HCT116 (cell line): ENCODE data around the gene HEATR5B. TPM values are rescaled to one million over a fixed set of nuclear protein-coding genes. Genes with fewer than 3 reads are reported as not detected.

ENCODE experiments used
- ATAC-seq: fragments of 200-7000 bp; cut with Tn5 transposase; 2 replicates; pipeline ENCODE4 v1.9.1; 2020; ENCODE audit warnings: mild to moderate bottlenecking, moderate library complexity
- BruUV-seq: library from RNA; stranded (reverse); fragments of 400-500 nt; replicated peaks from 2 replicates; lab custom pipeline; 2021; lab: Mats Ljungman, UMichigan
- CTCF ChIA-PET: fragments of 300-600 bp; sonication (Branson Sonifier 250); formaldehyde crosslinking; loops from one replicate; lab custom pipeline; 2021; ENCODE audit warnings: antibody characterized with exemption; lab: Charles Lee
- POLR2A ChIA-PET: fragments of 300-600, 350-600 bp; sonication (Branson Sonifier 250); formaldehyde crosslinking; loops from one replicate; lab custom pipeline; 2021; ENCODE audit warnings: antibody characterized with exemption; lab: Charles Lee
- RAD21 ChIA-PET, 2 experiments: fragments of 300-600 bp; sonication (Branson Sonifier 250); formaldehyde crosslinking; loops; one replicate each; lab custom pipeline; 2023; ENCODE audit warnings: low total read pairs in 2 of 2; ENCODE audit not compliant: uncharacterized antibody in 2 of 2, unreplicated experiment in 2 of 2, low non-redundant PET in 1 of 2; lab: Charles Lee
- DNase-seq: peaks from one replicate; pipeline ENCODE4 v3.0.0-alpha.2; 2010; ENCODE audit warnings: low read depth, low spot score
- H2AFZ ChIP-seq: fragments of 200-600 bp; shearing (Covaris generic), sonication (generic); 2 replicates; pipeline ENCODE4 v1.6.1; 2017; ENCODE audit warnings: low read depth, mixed run types, mixed read lengths, antibody characterized with exemption, low read length; ENCODE audit not compliant: poor library complexity, severe bottlenecking
- H3K27ac ChIP-seq: 2 replicates; pipeline ENCODE4 v1.5.1; 2012; ENCODE audit warnings: low read depth, low read length
- H3K27me3 ChIP-seq: fragments of 200-600 bp; sonication (generic); 2 replicates; pipeline ENCODE4 v1.6.1; 2016; ENCODE audit warnings: mixed run types, low read length, mixed read lengths; ENCODE audit not compliant: insufficient read depth
- H3K36me3 ChIP-seq, 2 experiments: fragments of 200-500 bp in 1 of 2; fragments of 200-600 bp in 1 of 2; sonication (Bioruptor generic) in 1 of 2; sonication (generic) in 1 of 2; 2 replicates each; pipeline versions ENCODE4 v1.5.1 to v1.6.1; 2014 to 2016; ENCODE audit warnings: low read length in 2 of 2, inconsistent platforms in 1 of 2, mixed read lengths in 1 of 2, mixed run types in 1 of 2; ENCODE audit not compliant: insufficient read depth in 2 of 2, control insufficient read depth in 1 of 2
- H3K4me1 ChIP-seq, 2 experiments: fragments of 200-600 bp in 1 of 2; sonication (generic) in 1 of 2; 2 replicates each; pipeline versions ENCODE4 v1.5.1 to v1.6.1; 2012 to 2017; ENCODE audit warnings: low read length in 2 of 2, inconsistent platforms in 1 of 2, mild to moderate bottlenecking in 1 of 2, mixed read lengths in 1 of 2, mixed run types in 1 of 2, moderate library complexity in 1 of 2; ENCODE audit not compliant: insufficient read depth in 2 of 2, control insufficient read depth in 1 of 2
- H3K4me2 ChIP-seq: fragments of 200-600 bp; sonication (generic); 2 replicates; pipeline ENCODE4 v1.6.1; 2017; ENCODE audit warnings: mixed run types, low read length, mixed read lengths
- H3K4me3 ChIP-seq, 2 experiments: fragments of 200-600 bp in 1 of 2; sonication (generic) in 1 of 2; replicated peaks in 1 of 2; 2 replicates each; pipeline ENCODE4 v1.5.1; 2011 to 2016; ENCODE audit warnings: low read length in 2 of 2, control low read depth in 1 of 2, low read depth in 1 of 2, mild to moderate bottlenecking in 1 of 2, mixed read lengths in 1 of 2, mixed run types in 1 of 2
- H3K79me2 ChIP-seq: fragments of 200-600 bp; sonication (generic); 2 replicates; pipeline ENCODE4 v1.6.1; 2017; ENCODE audit warnings: mild to moderate bottlenecking, mixed run types, low read length, moderate library complexity, mixed read lengths; ENCODE audit not compliant: insufficient read depth
- H3K9ac ChIP-seq: fragments of 200-600 bp; sonication (generic); 2 replicates; pipeline ENCODE4 v1.6.1; 2016; ENCODE audit warnings: low read length, mixed read lengths
- H3K9me2 ChIP-seq: fragments of 200-600 bp; sonication (generic), shearing (Covaris generic); 2 replicates; pipeline ENCODE4 v1.6.1; 2017; ENCODE audit warnings: mixed run types, mild to moderate bottlenecking, moderate library complexity; ENCODE audit not compliant: insufficient read depth
- H3K9me3 ChIP-seq, 2 experiments: fragments of 200-500 bp in 1 of 2; fragments of 200-600 bp in 1 of 2; sonication (Bioruptor generic) in 1 of 2; sonication (generic) in 1 of 2; 2 replicates each; pipeline ENCODE4 v1.6.1; 2014 to 2017; ENCODE audit warnings: low read length in 2 of 2, mixed read lengths in 2 of 2, inconsistent platforms in 1 of 2, low read depth in 1 of 2, mild to moderate bottlenecking in 1 of 2, mixed run types in 1 of 2, moderate library complexity in 1 of 2; ENCODE audit not compliant: control insufficient read depth in 1 of 2, insufficient read depth in 1 of 2
- H4K20me1 ChIP-seq: fragments of 200-600 bp; sonication (generic), shearing (Covaris generic); 2 replicates; pipeline ENCODE4 v1.6.1; 2017; ENCODE audit warnings: mixed run types, mild to moderate bottlenecking, moderate library complexity; ENCODE audit not compliant: insufficient read depth
- ATF3 ChIP-seq: IDR thresholded peaks from 2 replicates; pipeline ENCODE4 v1.6.1; 2012
- CEBPB ChIP-seq: IDR thresholded peaks from 2 replicates; pipeline ENCODE4 v1.6.1; 2012; ENCODE audit warnings: low read depth
- EGR1 ChIP-seq: IDR thresholded peaks from 2 replicates; pipeline ENCODE4 v1.6.1; 2012; ENCODE audit warnings: low read depth
- EZH2phosphoT487 ChIP-seq: fragments of 200-600 bp; IDR thresholded peaks from 2 replicates; pipeline ENCODE4 v1.6.1; 2018; ENCODE audit warnings: antibody characterized with exemption, borderline replicate concordance
- REST ChIP-seq: IDR thresholded peaks from 2 replicates; pipeline ENCODE4 v1.6.1; 2012; ENCODE audit warnings: low read depth
- YY1 ChIP-seq: IDR thresholded peaks from 2 replicates; pipeline ENCODE4 v1.6.1; 2011; ENCODE audit warnings: low read length, low read depth, moderate library complexity, mild to moderate bottlenecking; ENCODE audit not compliant: insufficient replicate concordance; ENCODE audit errors: extremely low read depth
- ZFX ChIP-seq: fragments of 450-650 bp; IDR thresholded peaks from 2 replicates; pipeline ENCODE4 v1.6.1; 2017
- ZNF274 ChIP-seq: fragments of 200-500 bp; sonication (Bioruptor generic); IDR thresholded peaks from 2 replicates; pipeline ENCODE4 v1.6.1; 2014; ENCODE audit warnings: mild to moderate bottlenecking, low read depth, low read length, inconsistent platforms
- intact Hi-C: fragments of 100-400 bp; cut with micrococcal nuclease; formaldehyde crosslinking; loops from 2 replicates; pipeline ENCODE4 v1.10.0; 2022
- total RNA-seq: library from RNA; stranded (reverse); gene quantifications from one replicate; pipeline ENCODE4 v1.2.1, GENCODE V29; 2021; ENCODE audit not compliant: unreplicated experiment

The HEATR5B gene
- total RNA-seq, 1 experiment from 2014 or later: 10.6 TPM

- POLR2A ChIA-PET: no interaction called here
- ATAC-seq: no peak
- H3K4me3 ChIP-seq: no peak overlapping the region
- RAD21 ChIA-PET: no interaction called here
- H2AFZ ChIP-seq: no peak overlapping the region
- no peaks in the 10 kb centered on the region for H3K9me2 ChIP-seq
- no peak overlapping the region for H3K27ac ChIP-seq
- intact Hi-C loops: no loop called here
- no peak for DNase-seq
- no peaks in the 10 kb centered on the region for H3K27me3 ChIP-seq
- no peak for TF ChIP-seq EZH2phosphoT487
- no peak for TF ChIP-seq ATF3
- TF ChIP-seq YY1: no peak
- no peak for TF ChIP-seq EGR1
- no peak for TF ChIP-seq ZFX
- no peak for TF ChIP-seq CEBPB
- no peak for TF ChIP-seq REST
- no peak for TF ChIP-seq ZNF274
- H4K20me1 ChIP-seq: no peaks in the 10 kb centered on the region
- no peak overlapping the region for H3K4me2 ChIP-seq
- no peaks in the 10 kb centered on the region for H3K9me3 ChIP-seq
- H3K79me2 ChIP-seq: no peaks in the 10 kb centered on the region
- H3K36me3 ChIP-seq: peaks cover 11 to 25% of the 10 kb centered on the region in 2 experiments; a peak in 3 of 4 replicates
- H3K9ac ChIP-seq: no peak overlapping the region
- BruUV-seq: no TSS peak
- CTCF ChIA-PET: no interaction called here
- H3K4me1 ChIP-seq: no peaks in the 10 kb centered on the region
These were observed 26.4 kb upstream of the HEATR5B start for GRCh38 chr2:37110306-37111212.
